Measurements from ENCODE around the gene PEX19.

GRCh38 chr1:160271025-160271424, 13.9 kb downstream of the PEX19 start:
- TF ChIP-seq CTCF (IDR thresholded peaks at IDR 0.05) (no peak), POLR2AphosphoS5 (IDR thresholded peaks at IDR 0.05) (no peak), EP300 (IDR thresholded peaks at IDR 0.05) (no peak)
